Measurements from ENCODE around the gene ELOVL7.
"Not testable (repeated sequence)": the region's sequence is repeated elsewhere in the genome, so short reads cannot be mapped to it uniquely, and the experiment has no call there.

- not testable (repeated sequence) for TF ChIP-seq CTCF (IDR thresholded peaks at IDR 0.05); EZH2 (IDR thresholded peaks at IDR 0.05; ENCODE audit: borderline replicate concordance, insufficient read depth, low read depth, low read length, poor library complexity, severe bottlenecking)
These were observed 27.9 kb downstream of the ELOVL7 start for GRCh38 chr5:60816138-60816537.
